Esophagus squamous epithelium (tissue), 5 donors: ENCODE measurements around the gene MYOG. TPM values are rescaled to one million over a fixed set of nuclear protein-coding genes. Genes with fewer than 3 reads are reported as not detected.

Experiments
- DNase-seq: peaks from one replicate; lab custom pipeline; 2025; lab: John Stamatoyannopoulos, UW
- H3K27ac ChIP-seq, 4 donors: fragments of 200-600 bp; sonication (generic); one replicate each; pipeline ENCODE4 v1.5.1; 2016 to 2019; ENCODE audit warnings: mild to moderate bottlenecking in 1 of 4
- H3K27me3 ChIP-seq, 4 donors: fragments of 200-600 bp; sonication (generic); 1 replicate in 3 of 4; 2 replicates in 1 of 4; pipeline versions ENCODE4 v1.5.1 to v1.6.0; 2017 to 2021; ENCODE audit warnings: antibody characterized with exemption in 1 of 4
- H3K36me3 ChIP-seq, 3 donors: fragments of 200-600 bp; sonication (generic); one replicate each; pipeline ENCODE4 v1.5.1; 2016 to 2019
- H3K4me1 ChIP-seq, 3 donors: fragments of 200-600 bp; sonication (generic); one replicate each; pipeline ENCODE4 v1.5.1; 2017 to 2019
- H3K4me3 ChIP-seq, 4 donors: fragments of 200-600 bp; sonication (generic); 1 replicate in 3 of 4; 2 replicates in 1 of 4; pipeline ENCODE4 v1.5.1; 2016 to 2019; ENCODE audit warnings: mild to moderate bottlenecking in 2 of 4, moderate library complexity in 1 of 4
- H3K9me3 ChIP-seq, 3 donors: fragments of 200-600 bp; sonication (generic); one replicate each; pipeline ENCODE4 v1.5.1; 2016 to 2019
- POLR2A ChIP-seq, 4 donors: fragments of 450-650 bp; IDR thresholded peaks; one replicate each; pipeline ENCODE4 v1.6.1; 2017; ENCODE audit warnings: antibody characterized with exemption in 4 of 4, mild to moderate bottlenecking in 4 of 4, moderate library complexity in 3 of 4
- WGBS, 2 donors: methylation state at CpG; one replicate each; pipeline ENCODE4 v1.1.5; 2018; 5-methylcytosine and 5-hydroxymethylcytosine counted together
- intact Hi-C: fragments of 100-400 bp; cut with DNase I; formaldehyde crosslinking; loops from one replicate; pipeline ENCODE4 v1.15.0; 2022
- total RNA-seq, 4 donors: library from RNA; depleted of rRNA; stranded (reverse); fragments of >200 nt; gene quantifications; one replicate each; pipeline ENCODE4 v1.1.0, GENCODE V29; 2016
- TF ChIP-seq, protein P1 (sequence below), 6 experiments: fragments of 450-650 bp in 4 of 6; fragments of 200-600 bp in 2 of 6; sonication (generic) in 2 of 6; IDR thresholded peaks; one replicate each; pipeline ENCODE4 v1.5.1; 2016 to 2019; ENCODE audit warnings: antibody characterized with exemption in 6 of 6, mild to moderate bottlenecking in 4 of 6, moderate library complexity in 4 of 6
- donor health status: DM: yes; HTN: yes; CAD: no.

MYOG gene
- total RNA-seq, 4 donors from 2014 or later: not detected

DNA sequence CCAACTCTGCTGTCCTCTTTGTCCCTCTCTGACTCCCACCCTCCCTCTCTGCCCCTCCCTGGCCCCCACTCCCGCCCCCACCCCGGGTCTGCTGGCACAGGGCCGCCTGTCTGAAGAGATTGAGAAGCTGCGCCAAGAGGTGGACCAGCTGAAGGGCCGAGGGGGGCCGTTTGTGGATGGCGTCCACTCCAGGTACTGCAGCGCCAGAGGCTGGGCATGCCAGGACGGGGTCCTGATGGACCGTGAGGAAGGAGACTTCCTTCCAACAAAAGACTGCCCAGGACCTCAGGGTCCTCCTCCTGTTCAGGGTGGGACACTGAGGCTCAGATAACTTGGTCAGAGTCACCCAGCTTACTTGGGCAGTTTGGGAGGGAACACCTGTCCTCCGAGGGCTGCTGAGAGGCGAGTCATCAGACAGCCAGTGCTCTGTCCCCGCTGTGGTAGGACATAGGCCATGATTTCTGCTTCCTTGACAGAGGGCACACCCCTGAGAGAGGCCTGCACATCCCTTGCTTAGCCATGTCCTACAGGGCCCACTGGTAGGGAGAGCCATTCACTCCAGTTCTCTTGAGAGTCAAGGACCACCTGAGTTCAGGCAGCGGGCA is 36.1 kb downstream of the MYOG start:
- H3K4me1 ChIP-seq: peaks cover 0 to 13% (median 12%) of the 10 kb centered on the region in 3 donors
- H3K4me3 ChIP-seq: no peak overlapping the region
- no peak overlapping the region for H3K27ac ChIP-seq
- no peaks in the 10 kb centered on the region for H3K36me3 ChIP-seq
- intact Hi-C loops: loop anchor here (10.0 kb wide), 1 partner anchor 215 kb away; no protein-coding TSS in a partner anchor
- peaks cover 0 to 45% (median 0%) of the 10 kb centered on the region in 4 donors for H3K27me3 ChIP-seq
- DNase-seq: no peak
- H3K9me3 ChIP-seq: no peaks in the 10 kb centered on the region
- TF ChIP-seq, protein P1, sequence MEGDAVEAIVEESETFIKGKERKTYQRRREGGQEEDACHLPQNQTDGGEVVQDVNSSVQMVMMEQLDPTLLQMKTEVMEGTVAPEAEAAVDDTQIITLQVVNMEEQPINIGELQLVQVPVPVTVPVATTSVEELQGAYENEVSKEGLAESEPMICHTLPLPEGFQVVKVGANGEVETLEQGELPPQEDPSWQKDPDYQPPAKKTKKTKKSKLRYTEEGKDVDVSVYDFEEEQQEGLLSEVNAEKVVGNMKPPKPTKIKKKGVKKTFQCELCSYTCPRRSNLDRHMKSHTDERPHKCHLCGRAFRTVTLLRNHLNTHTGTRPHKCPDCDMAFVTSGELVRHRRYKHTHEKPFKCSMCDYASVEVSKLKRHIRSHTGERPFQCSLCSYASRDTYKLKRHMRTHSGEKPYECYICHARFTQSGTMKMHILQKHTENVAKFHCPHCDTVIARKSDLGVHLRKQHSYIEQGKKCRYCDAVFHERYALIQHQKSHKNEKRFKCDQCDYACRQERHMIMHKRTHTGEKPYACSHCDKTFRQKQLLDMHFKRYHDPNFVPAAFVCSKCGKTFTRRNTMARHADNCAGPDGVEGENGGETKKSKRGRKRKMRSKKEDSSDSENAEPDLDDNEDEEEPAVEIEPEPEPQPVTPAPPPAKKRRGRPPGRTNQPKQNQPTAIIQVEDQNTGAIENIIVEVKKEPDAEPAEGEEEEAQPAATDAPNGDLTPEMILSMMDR (IDR thresholded peaks at IDR 0.05): no peak
- no peak for TF ChIP-seq POLR2A (IDR thresholded peaks at IDR 0.05)
- WGBS, 2 donors: 94 to 100% methylated on average over 1 to 3 of the region's 14 CpGs

DNA sequence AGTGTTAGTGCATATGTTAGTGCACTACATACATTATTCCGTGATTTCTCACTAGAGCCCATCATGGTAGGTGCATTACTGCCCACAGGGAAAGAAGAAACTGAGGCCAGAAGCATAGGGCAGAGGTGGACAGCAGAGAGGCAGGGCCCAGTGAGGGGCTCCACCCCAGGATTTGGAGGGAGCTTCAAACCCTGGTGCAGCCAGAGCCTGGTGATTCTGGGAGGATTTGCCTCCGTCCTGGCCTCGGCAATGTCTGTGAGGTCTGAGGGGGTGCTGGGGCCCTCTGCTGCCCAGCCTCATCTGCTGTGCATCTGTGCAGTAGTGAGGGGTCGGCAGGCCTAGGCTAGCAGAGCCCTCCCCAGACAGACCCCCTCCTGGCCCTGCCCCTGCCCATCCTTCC is 36.7 kb downstream of the MYOG start:
- Histone ChIP-seq H3K4me3 (no peak overlapping the region), H3K4me1 (peaks cover 0 to 13% (median 12%) of the 10 kb centered on the region in 3 donors), H3K27me3 (peaks cover 0 to 50% (median 0%) of the 10 kb centered on the region in 4 donors), H3K9me3 (no peaks in the 10 kb centered on the region), H3K27ac (no peak overlapping the region), H3K36me3 (no peaks in the 10 kb centered on the region)
- TF ChIP-seq POLR2A (IDR thresholded peaks at IDR 0.05): no peak
- TF ChIP-seq, protein P1 (IDR thresholded peaks at IDR 0.05): no peak
- no peak for DNase-seq
- intact Hi-C loops: loop anchor here (10.0 kb wide), 1 partner anchor 216 kb away; no protein-coding TSS in a partner anchor
- 80 to 93% methylated on average over 2 of the region's 4 CpGs for WGBS, 2 donors

DNA sequence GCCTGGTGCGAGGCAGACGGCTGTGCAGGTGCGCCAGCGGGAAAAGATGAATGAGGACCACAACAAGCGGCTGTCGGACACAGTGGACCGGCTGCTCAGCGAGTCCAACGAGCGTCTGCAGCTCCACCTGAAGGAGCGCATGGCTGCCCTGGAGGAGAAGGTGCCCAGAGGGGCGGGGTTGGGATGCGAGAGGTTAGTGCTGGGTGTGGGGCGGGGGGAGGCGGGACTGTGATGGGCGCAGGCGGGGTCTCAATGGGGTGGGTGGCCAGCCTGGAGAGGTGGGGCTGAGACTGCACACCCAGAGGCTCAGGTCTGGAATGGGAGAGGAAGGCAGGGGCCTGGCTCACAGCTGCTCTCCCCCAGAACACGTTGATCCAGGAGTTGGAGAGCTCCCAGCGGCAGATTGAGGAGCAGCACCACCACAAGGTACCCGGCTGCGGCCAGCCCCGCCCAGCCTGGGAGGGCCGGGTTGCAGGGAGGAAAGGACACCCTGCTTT is 37.2 kb downstream of the MYOG start:
- 73 to 89% methylated on average over 11 to 14 of the region's 23 CpGs for WGBS, 2 donors
- TF ChIP-seq POLR2A (IDR thresholded peaks at IDR 0.05): no peak
- TF ChIP-seq, protein P1 (IDR thresholded peaks at IDR 0.05): peak in 1 of 6 experiments; percentile 17
- H3K9me3 ChIP-seq: no peaks in the 10 kb centered on the region
- H3K4me3 ChIP-seq: no peak overlapping the region
- no peak overlapping the region for H3K27ac ChIP-seq
- no peak for DNase-seq
- peaks cover 0 to 13% (median 12%) of the 10 kb centered on the region in 3 donors for H3K4me1 ChIP-seq
- no peaks in the 10 kb centered on the region for H3K36me3 ChIP-seq
- intact Hi-C loops: loop anchor here (10.0 kb wide), 1 partner anchor 216 kb away; no protein-coding TSS in a partner anchor
- H3K27me3 ChIP-seq: peaks cover 0 to 50% (median 0%) of the 10 kb centered on the region in 4 donors

DNA sequence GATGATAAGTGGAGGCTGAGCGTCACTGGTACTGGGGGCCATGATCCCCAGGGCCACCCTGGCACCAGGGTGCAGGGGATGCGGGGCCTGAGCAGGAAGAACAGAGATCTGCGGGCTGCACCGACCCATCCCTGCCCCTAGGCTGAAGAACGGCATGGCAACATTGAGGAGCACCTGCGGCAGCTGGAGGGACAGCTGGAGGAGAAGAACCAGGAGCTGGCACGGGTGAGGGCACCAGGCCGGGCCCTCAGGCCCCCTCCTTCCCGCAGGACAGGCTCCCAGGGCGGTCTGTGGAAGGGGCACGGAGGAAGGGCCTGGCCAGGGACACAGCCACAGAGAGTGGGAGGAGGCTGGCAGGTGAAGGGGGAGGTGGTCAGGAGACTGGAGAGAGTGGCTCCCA is 37.7 kb downstream of the MYOG start:
- no peak overlapping the region for H3K27ac ChIP-seq
- peaks cover 0 to 45% (median 0%) of the 10 kb centered on the region in 4 donors for H3K27me3 ChIP-seq
- no peaks in the 10 kb centered on the region for H3K9me3 ChIP-seq
- WGBS, 2 donors: 59 to 81% methylated on average over 7 to 11 of the region's 11 CpGs
- TF ChIP-seq POLR2A (IDR thresholded peaks at IDR 0.05): no peak
- TF ChIP-seq, protein P1 (IDR thresholded peaks at IDR 0.05): no peak
- DNase-seq: no peak
- intact Hi-C loops: loop anchor here (10.0 kb wide), 1 partner anchor 217 kb away; no protein-coding TSS in a partner anchor
- H3K4me1 ChIP-seq: peaks cover 0 to 13% (median 12%) of the 10 kb centered on the region in 3 donors
- H3K4me3 ChIP-seq: no peak overlapping the region
- H3K36me3 ChIP-seq: no peaks in the 10 kb centered on the region

DNA sequence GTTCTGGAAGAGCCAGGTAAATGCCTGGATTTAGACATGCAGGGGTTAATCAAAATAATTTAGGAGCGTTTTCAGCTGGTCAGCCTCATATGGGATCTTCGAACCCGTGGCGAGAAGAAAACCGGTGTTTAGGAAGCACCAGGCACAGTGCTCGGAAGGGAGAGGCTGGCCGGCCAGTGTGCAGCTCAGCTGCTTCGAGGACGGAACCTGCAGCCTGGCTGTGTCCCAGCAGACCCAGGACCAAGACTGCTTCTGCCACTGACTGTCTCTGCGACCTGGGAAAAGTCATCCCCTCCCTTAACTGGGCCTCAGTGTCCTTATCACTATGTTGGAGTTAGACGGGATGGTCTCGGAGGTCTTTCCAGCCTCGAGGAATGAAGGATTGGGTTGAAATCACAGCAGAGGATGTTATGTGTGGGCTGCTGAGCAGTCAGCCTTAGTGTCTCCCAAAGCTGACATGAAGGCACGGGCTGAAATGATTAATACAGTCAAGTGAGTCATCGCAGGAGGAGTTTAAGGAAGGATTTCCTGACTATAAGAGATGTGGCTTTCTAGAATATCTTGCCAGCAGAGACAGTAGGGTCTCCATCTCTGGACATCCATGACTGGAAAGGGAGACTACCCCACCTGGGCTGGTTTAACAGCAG is 38.7 kb downstream of the MYOG start:
- Histone ChIP-seq H3K4me1 (peaks cover 0 to 13% (median 12%) of the 10 kb centered on the region in 3 donors), H3K27ac (no peak overlapping the region), H3K4me3 (no peak overlapping the region), H3K36me3 (no peaks in the 10 kb centered on the region), H3K27me3 (peaks cover 0 to 44% (median 0%) of the 10 kb centered on the region in 4 donors), H3K9me3 (no peaks in the 10 kb centered on the region)
- DNase-seq: no peak
- TF ChIP-seq POLR2A (IDR thresholded peaks at IDR 0.05): no peak
- TF ChIP-seq, protein P1 (IDR thresholded peaks at IDR 0.05): no peak
- intact Hi-C loops: loop anchor here (10.0 kb wide), 1 partner anchor 218 kb away; no protein-coding TSS in a partner anchor
- WGBS, 2 donors: 26 to 35% methylated on average over 10 to 13 of the region's 15 CpGs
